ENCODE results near the gene HIVEP2.
"Not testable (repeated sequence)": the region's sequence is repeated elsewhere in the genome, so short reads cannot be mapped to it uniquely, and the experiment has no call there.

The HIVEP2 gene

GRCh38 chr6:142945049-142945445, at the start of gene HIVEP2:
Gene HIVEP2 (minus strand): TSS chr6:142945176. CDS start chr6:142774738, 170,438 bp downstream.
- DNase-seq = peak; percentile 70 to 74

DNA sequence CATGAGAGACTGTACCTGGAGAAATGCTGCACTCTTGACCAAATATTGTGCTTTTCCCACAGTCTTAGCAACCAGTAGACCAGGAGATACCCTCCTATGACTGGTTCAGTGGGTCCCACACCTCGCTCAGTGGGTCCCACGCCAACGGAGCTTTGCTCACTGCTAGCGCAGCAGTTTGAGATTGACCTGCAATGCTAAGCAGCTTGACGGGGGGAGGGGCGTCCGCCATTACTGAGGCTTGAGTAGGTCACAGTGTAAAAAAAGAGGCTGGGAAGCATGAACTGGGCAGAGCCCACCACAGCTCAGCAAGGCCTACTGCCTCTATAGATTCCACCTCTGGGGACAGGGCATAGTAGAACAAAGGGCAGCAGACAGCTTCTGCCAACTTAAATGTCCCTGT, 49.0 kb upstream of the HIVEP2 start:
- DNase-seq = no peak

- no peak for DNase-seq
Observed at GRCh38 chr6:142987490-142987889, 42.5 kb upstream of the HIVEP2 start.

DNA sequence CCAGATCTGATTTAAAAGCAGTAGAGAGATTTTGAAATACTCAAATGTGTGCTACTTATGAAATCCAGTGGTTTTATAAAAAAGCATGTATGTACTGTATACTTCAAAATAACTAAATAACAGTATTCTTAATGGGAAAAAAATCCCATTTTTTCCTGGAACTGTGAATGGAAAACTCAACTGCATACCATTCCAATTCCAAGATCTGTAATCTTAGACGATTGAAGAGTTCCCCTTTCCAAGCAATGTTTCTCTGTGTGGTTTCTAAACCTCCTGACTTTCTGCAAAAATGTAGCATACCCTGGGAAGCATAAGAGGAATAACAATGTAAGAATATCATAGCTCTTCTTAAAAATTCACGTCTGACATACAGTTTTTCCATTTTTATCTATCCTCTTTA, 40.3 kb upstream of the HIVEP2 start:
- no peak for DNase-seq

GRCh38 chr6:142984386-142984785, 39.4 kb upstream of the HIVEP2 start:
- DNase-seq = no peak

DNA sequence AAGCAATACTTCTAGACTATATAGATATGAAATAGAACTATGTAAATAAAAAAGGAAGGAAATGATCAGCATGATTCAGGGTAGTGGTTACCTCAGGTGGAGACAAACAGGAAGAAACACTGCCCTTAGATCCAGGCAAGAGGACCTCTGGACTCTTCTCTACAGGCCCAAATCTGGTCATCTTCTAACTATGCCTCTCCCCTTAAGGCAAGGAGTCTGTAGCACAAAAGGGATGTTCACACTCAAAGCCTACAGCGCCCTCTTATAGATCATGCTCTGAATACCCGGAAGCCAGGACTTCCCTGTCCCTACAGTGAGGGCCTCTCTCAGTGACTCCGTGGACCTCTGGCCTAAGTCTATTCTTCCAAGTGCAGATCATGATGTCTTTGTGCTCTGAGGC, 30.4 kb upstream of the HIVEP2 start:
- DNase-seq = no peak

GRCh38 chr6:142970941-142971340, 26.0 kb upstream of the HIVEP2 start:
- not testable (repeated sequence) for DNase-seq

DNA sequence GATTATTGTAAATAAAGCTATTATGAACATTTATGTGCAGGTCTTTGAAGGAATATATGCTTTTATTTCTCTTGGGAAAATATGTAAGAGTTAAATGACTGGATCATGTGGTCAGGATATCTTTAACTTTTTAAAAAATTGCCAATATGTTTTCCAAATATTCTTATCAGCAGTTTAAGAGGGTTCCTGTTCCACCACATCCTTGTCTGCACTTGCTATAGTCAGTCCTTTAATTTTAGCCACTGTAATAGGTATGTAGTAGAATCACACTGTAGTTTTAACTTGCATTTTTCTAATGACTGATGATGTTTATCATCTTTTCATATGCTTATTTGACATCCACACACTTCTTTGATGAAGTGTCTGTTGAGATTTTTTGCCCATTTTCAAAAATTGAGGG, 23.6 kb upstream of the HIVEP2 start:
- no peak for DNase-seq

DNA sequence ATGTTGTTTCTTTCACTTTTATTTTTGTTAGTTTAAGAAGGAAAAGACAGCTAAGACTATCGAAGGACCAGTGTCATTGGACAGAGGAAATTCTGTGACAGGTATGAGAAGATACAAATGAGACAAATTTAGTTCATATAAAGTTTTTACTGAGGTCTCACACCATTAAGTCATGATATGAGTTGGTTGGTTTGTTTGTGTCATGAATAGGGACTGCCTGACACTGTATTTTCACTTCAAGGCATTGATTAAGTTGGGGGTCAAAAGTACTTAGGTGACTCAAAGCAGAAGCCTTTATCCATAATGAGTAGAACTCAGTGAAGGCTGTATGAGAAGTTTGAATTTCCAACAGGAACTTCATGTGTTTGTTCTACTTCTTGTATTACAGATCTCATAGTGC, 21.3 kb upstream of the HIVEP2 start:
- no peak for DNase-seq

- no peak for DNase-seq
Observed at GRCh38 chr6:142965164-142965563, 20.2 kb upstream of the HIVEP2 start.

GRCh38 chr6:142960098-142960497, 15.1 kb upstream of the HIVEP2 start:
- no peak for DNase-seq

DNA sequence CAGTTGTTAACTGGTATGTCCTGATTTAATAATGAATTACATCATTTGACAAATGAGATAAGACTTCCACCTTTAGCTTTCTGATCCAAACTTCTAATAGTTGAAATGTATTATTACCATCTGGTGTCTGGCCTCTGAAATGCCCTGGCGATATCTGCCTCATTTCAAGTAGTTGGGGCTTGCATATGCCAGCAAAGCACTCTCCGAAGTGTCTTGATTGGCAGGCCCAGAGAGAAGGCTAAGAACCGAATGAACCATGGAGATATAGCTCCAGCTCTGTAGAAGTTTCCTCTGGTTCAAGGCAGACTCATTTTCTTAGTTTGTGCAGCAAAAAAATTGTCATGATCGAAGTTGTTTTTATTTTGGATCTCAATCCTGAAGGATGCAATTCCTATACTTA, 13.4 kb upstream of the HIVEP2 start:
- no peak for DNase-seq

DNA sequence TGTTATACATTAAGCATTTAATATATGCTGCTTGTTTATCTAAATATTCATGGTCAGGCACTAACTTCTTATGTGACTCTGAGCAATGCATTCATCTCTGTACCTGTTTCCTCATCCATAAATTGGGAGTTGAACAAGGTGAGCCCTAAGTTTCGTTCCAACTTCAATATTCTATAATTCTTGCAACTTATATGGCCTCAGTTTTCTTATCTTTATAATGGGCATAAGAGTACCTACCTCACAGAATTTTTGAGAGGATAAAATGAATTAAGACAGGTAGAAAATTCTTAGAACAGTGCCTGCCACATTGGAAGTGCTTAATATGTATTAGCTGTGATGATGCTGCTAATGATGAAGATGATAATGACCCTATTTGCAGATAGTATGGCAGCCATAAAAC, 11.8 kb upstream of the HIVEP2 start:
- DNase-seq = no peak

DNA sequence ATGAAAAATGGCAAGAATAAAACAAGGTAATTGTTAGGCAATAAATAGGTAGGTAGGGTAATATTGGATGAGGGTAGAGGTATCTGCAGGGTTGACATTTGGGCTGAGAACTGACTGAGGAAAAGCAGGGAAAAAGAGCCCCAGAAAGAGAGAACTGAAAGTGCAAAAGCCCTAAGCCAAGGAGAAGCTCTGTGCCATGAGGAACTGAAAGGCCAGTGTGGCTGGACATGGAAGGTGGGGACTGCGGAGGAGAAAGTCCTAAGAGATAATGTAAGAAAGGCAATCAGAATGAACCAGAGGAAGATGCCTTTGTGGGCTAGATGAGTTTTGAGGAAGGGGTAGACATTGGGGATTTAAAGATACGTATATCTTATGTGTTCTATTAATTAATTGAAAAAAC, 9.9 kb upstream of the HIVEP2 start:
- peak in 1 of 2 donors; percentile 3 for DNase-seq

DNA sequence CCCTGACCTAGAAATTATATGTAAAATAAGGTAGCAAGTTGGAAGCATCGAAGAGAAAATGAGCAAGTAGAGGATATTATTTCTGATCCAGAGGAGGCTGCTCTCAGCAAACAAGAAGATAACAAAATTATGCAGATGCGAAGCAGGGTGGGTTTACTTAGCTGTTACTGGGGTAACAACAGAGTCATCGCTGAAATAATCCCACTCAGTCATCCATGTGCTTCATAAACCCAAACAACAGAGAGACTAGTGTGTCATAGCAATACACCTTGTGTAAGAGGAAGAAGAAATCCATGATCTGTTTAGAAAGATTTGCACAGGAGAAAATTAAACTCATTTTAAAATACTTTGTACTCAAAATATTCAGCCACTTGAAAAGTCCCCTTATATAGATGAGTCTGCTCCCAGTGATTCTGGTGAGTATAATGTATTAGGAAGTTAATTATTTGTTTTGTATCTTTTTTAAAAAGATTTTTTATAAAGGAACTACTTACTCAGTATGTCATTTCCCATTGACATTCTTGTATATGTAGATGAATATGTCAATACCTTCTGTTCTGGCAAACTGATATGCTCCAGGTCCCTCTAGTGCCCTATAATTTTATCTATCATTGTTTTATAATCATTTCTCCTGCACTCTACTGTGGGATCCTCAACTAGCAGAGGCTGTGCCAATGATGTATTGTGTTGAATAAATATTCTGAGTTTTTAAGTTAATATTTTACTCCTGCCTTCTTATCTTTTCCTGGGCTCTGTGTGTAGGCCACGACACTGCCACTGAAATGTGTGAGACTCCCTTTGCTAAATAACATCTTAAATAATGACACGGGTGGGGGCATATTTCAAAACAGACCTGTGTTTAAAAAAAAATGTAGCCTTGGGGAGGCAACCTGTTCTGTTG, 8.6 kb upstream of the HIVEP2 start:
- DNase-seq = no peak

DNA sequence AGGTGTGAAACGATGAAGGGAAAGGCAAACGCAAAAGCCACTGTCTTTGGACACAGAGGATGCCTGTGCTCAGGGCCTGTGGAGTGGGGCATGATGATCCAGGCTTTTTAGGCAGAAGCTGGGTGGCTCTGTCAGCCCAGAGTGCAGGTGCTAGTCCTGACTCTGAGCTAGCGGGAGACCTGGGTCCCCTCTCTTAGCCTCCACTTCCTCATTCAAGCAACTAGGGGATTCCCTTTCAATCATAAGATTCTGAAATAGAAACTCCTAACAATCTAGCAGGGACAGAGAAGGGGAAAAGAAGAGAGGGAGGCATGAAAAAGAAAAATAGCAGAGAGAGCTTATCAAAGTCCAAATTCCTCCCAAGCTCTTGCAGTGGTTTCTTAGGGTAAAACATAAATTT, 7.6 kb upstream of the HIVEP2 start:
- DNase-seq = no peak

DNA sequence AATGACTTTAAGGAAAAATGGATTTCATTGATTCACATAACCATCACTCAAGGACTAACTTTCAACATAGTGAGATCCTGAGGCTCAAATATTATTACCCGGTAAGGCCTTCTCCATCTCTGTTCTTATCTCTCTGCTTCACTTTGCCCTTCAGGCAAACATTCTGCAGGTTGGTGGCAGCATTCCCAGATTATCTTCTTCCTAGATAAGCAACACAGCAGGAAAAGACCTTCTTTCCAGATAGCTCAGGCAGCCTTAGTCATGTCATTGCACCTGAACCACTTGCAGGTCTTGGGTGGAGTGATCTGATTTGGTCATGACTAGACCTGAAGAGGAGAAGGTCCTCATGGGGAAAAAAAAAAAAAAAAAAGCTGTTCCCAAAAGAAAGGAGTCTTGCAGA, 5.3 kb upstream of the HIVEP2 start:
- DNase-seq = no peak

DNA sequence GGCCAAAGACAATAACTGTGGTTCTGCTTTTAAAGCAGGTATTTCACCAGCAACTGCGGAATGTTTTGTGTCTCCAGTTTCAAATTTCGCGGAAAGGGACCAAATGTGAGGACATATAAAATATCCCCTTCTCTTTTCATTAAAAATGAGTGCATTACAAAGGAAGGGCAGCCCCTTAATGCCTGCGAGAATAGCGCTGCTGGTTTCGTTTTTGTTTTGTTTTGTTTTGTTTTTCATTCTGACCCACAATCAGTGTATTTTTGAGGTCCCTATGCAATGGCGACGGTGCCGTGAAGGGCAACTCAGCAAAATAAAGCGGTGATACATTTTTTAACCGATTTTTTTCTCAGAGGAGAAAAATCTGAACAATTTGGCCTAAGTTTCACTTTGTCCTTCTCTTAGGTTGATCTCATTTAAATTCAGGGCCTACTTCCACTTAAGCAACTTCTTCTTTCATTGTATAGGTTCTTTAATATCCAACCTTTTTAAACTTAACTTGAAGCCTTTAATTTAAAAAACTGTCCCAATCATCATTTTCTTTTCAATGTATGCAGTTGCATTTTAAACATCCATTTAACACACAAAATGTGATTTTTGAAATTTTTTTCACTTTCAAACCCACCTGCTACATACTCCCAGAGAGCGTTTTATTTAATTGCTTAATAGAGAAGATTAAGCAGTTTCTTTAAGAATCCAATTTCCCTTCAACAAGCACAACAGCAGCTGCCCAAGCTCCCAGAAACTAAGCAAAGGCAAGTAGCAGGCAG, 2.9 kb upstream of the HIVEP2 start:
- peak in 1 of 2 donors; percentile 58 for DNase-seq

GRCh38 chr6:142946924-142947713, 2.1 kb upstream of the HIVEP2 start:
- peak; percentile 28 to 70 for DNase-seq

- peak; percentile 96 to 97 for DNase-seq
Observed at GRCh38 chr6:142946181-142946923, 1.4 kb upstream of the HIVEP2 start.

DNA sequence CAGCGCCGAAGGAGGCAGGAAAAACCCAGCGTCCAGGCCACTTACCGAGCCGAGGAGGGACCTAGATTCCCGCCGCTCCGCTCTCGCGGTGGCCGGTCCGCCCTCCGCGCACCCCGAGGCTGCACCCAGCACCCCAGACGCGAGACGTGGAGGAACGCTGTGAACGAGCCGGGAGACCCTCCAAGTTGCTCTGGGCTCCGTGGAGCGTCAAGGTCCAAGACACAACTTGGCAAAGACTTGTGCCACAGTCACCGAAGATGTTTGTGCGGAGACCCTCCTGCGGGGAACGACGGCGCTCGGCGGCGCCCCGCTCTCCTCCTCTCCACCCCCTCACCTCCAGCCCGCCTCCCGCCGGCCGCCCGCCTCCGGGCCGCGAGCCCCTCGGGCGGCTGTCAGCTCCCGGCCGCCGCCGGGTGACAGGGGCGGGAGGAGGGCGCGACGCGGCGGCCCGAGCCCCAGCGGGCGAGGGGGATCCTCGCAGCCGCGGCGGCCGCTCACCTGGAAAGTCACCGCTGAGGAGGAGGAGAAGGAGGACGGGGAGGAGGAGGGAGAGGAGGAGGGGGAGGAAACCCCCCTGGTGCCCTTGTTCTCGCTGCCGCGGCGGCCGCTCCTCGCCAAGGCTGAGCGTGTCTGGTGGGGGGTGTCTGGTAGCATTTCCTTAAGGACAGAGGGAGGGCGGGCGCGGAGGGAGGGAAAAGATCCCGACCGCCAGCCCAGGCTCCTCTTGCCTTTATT, 637 bp upstream of the HIVEP2 start:
- peak; percentile 67 to 72 for DNase-seq
